K562 (cell line): ENCODE data around the gene VPS13D. TPM values are rescaled to one million over a fixed set of nuclear protein-coding genes. Genes with fewer than 3 reads are reported as not detected.
A peak's percentile ranks its signal among the peaks of the same experiment; 100 is the strongest.

Experiments
- BHLHE40 ChIP-seq: IDR thresholded peaks from 2 replicates; pipeline ENCODE4 v1.6.1; 2011; ENCODE audit warnings: low read length, improper control_type of control experiment
- CBFA2T2 ChIP-seq: fragments of 450-650 bp; conservative IDR thresholded peaks from 2 replicates; pipeline ENCODE4 v1.6.1; 2017; ENCODE audit warnings: mild to moderate bottlenecking
- ELF1 ChIP-seq: fragments of 200-800 bp; sonication (Bioruptor generic); IDR thresholded peaks from 2 replicates; pipeline ENCODE4 v1.6.1; 2016; ENCODE audit warnings: missing genetic modification characterization, missing compliant biosample characterization
- ELF4 ChIP-seq: fragments of 450-650 bp; formaldehyde crosslinking; IDR thresholded peaks from 2 replicates; pipeline ENCODE4 v1.4.0; 2022; ENCODE audit warnings: missing genetic modification characterization
- HDAC3 ChIP-seq: fragments of 450-650 bp; IDR thresholded peaks from 2 replicates; pipeline ENCODE4 v1.6.1; 2018; ENCODE audit warnings: borderline replicate concordance, mild to moderate bottlenecking, moderate library complexity; ENCODE audit not compliant: partially characterized antibody
- JUNB ChIP-seq: fragments of 450-650 bp; formaldehyde crosslinking; conservative IDR thresholded peaks from 2 replicates; pipeline ENCODE4 v1.4.0; 2020; ENCODE audit warnings: mild to moderate bottlenecking
- KHSRP ChIP-seq: fragments of 450-650 bp; IDR thresholded peaks from 2 replicates; pipeline ENCODE4 v1.6.1; 2017
- MAFG ChIP-seq: fragments of 450-650 bp; conservative IDR thresholded peaks from 2 replicates; pipeline ENCODE4 v1.6.1; 2016; ENCODE audit warnings: missing genetic modification characterization, missing compliant biosample characterization
- MAZ ChIP-seq, 2 experiments: fragments of 450-650 bp in 1 of 2; sonication (generic) in 1 of 2; formaldehyde crosslinking; IDR thresholded peaks in 1 of 2; conservative IDR thresholded peaks in 1 of 2; 2 replicates each; pipeline versions ENCODE4 v1.4.0 to v1.5.0; 2020; ENCODE audit warnings: mild to moderate bottlenecking in 1 of 2, missing genetic modification reagents in 1 of 2
- MTA1 ChIP-seq: fragments of 450-650 bp; IDR thresholded peaks from 2 replicates; pipeline ENCODE4 v1.6.1; 2017; ENCODE audit warnings: borderline replicate concordance
- OTX1 ChIP-seq: fragments of 450-650 bp; formaldehyde crosslinking; IDR thresholded peaks from 2 replicates; pipeline ENCODE4 v1.4.0; 2022; ENCODE audit warnings: mild to moderate bottlenecking
- RBM15 ChIP-seq: fragments of 200-400 bp; formaldehyde crosslinking; IDR thresholded peaks from 2 replicates; pipeline ENCODE4 v1.6.1; 2018; ENCODE audit warnings: mild to moderate bottlenecking, low read length, moderate library complexity; ENCODE audit not compliant: insufficient read depth
- RNF2 ChIP-seq: sonication (generic); IDR thresholded peaks from 2 replicates; pipeline ENCODE4 v1.6.1; 2016
- SIX5 ChIP-seq, 2 experiments: IDR thresholded peaks; 2 replicates each; pipeline ENCODE4 v1.6.1; 2011; ENCODE audit warnings: low read length in 2 of 2, borderline replicate concordance in 1 of 2, low read depth in 1 of 2, mild to moderate bottlenecking in 1 of 2, moderate library complexity in 1 of 2; ENCODE audit not compliant: insufficient read depth in 1 of 2
- SMARCE1 ChIP-seq: fragments of 450-650 bp; IDR thresholded peaks from 2 replicates; pipeline ENCODE4 v1.7.1; 2016; ENCODE audit warnings: mild to moderate bottlenecking
- ZNF644 ChIP-seq: fragments of 200-800 bp; sonication (Bioruptor generic); IDR thresholded peaks from 2 replicates; pipeline ENCODE4 v1.6.1; 2016; ENCODE audit warnings: low read depth, missing genetic modification characterization, missing compliant biosample characterization
- polyA plus RNA-seq, 8 experiments: library from polyadenylated mRNA; depleted of rRNA in 4 of 8; stranded (reverse) in 5 of 8; unstranded in 3 of 8; fragments of >200 nt; fragmentation: Nextera tagmentation in 2 of 8; fragmentation: Illumina TruSeq in 1 of 8; extraction: Ambion mirVana in 2 of 8; extraction: Trizol in 1 of 8; gene quantifications; 2 replicates each; pipeline versions ENCODE4 v1.2.1 to v1.2.3, GENCODE V29; 2011 to 2014; ENCODE audit warnings: inconsistent platforms in 1 of 8, missing spikeins in 1 of 8
- total RNA-seq, 7 experiments: library from RNA; depleted of rRNA in 6 of 7; stranded (reverse); fragments of >200 nt in 6 of 7; fragmentation: Illumina TruSeq in 2 of 7; extraction: Trizol in 2 of 7; gene quantifications; 2 replicates each; pipeline versions ENCODE4 v1.2.1 to v1.2.3, GENCODE V29; 2011 to 2021; ENCODE audit warnings: low replicate concordance in 1 of 7
- TF ChIP-seq, protein P1 (sequence below): fragments of 450-650 bp; IDR thresholded peaks from 2 replicates; pipeline ENCODE4 v1.6.1; 2014; ENCODE audit warnings: low read depth, mild to moderate bottlenecking, moderate library complexity, borderline replicate concordance
- TF ChIP-seq, protein P2 (sequence below): sonication (generic); formaldehyde crosslinking; IDR thresholded peaks from 2 replicates; pipeline ENCODE4 v1.5.0; 2020; ENCODE audit warnings: missing genetic modification reagents
- TF ChIP-seq, protein P3 (sequence below): fragments of 450-650 bp; IDR thresholded peaks from 2 replicates; pipeline ENCODE4 v1.6.1; 2018; ENCODE audit warnings: mild to moderate bottlenecking, low read depth; ENCODE audit not compliant: partially characterized antibody
- TF ChIP-seq, protein P4 (sequence below): sonication (generic); formaldehyde crosslinking; IDR thresholded peaks from 2 replicates; pipeline ENCODE4 v1.8.1; 2023; ENCODE audit warnings: mild to moderate bottlenecking, missing genetic modification reagents
- TF ChIP-seq, protein P5 (sequence below): fragments of 450-650 bp; conservative IDR thresholded peaks from 2 replicates; pipeline ENCODE4 v1.6.1; 2016; ENCODE audit warnings: missing genetic modification characterization, low read depth, mild to moderate bottlenecking, missing compliant biosample characterization, moderate library complexity

Gene VPS13D
- total and polyA plus RNA-seq, 9 of the 15 experiments (the other 6 are each of a cell fraction or from before 2014, with no cell fraction given), result 6.1 to 51.5 (median 38.5) TPM

DNA sequence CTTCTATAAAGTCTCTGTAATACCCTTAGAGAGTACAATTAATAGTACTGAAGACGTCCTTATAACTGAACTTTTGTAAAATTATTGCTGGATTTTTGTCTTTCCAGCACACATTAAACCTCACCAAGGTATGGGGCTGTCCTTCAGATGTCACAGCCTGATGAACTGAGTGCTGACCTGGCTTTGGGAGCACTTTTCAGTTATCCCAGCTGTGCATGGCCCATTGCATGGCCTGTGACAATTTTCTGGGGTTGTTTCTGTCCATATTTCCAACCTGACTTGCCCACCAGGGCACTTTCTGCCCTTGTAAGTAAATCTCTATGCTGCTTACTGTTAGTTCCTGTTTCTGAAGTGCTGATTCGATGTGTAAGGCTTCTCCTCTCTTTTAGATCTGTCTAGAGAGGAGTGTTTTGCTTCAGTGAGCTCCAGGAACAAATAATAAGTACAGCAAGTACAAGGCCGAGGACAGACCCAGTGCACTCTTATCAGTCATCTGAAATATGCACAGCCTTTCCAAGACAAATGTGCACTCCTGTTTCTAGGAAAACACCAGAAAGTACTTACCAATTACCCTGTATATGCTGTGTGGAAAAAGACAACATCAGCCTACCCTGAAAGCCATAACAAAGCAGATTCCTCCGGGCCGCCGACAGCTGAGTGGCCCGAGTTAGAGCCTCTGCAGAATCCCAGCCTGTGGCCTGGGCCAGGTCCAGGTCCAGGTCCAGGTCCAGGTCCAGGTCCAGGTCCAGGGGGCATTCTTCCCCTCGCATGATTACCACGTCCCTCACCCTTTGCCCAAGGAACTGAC lies 266.5 kb downstream of the VPS13D start (continued):
- TF ChIP-seq, protein P1, sequence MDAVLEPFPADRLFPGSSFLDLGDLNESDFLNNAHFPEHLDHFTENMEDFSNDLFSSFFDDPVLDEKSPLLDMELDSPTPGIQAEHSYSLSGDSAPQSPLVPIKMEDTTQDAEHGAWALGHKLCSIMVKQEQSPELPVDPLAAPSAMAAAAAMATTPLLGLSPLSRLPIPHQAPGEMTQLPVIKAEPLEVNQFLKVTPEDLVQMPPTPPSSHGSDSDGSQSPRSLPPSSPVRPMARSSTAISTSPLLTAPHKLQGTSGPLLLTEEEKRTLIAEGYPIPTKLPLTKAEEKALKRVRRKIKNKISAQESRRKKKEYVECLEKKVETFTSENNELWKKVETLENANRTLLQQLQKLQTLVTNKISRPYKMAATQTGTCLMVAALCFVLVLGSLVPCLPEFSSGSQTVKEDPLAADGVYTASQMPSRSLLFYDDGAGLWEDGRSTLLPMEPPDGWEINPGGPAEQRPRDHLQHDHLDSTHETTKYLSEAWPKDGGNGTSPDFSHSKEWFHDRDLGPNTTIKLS, result no peak
- no peak for TF ChIP-seq ELF4
- no peak for TF ChIP-seq ELF1
- TF ChIP-seq CBFA2T2, result no peak
- no peak for TF ChIP-seq KHSRP
- 0 out of 2 replicates have a peak, but pooled peaks have one; percentile 20 for TF ChIP-seq MTA1
- no peak for TF ChIP-seq JUNB (CRISPR knock-in tag)
- peak; percentile 45 for TF ChIP-seq HDAC3
- TF ChIP-seq SIX5 (IDR thresholded peaks at IDR 0.05; ENCODE audit: borderline replicate concordance in 1 of 2, insufficient read depth in 1 of 2, low read depth in 1 of 2, low read length in 2 of 2), result no peak
- TF ChIP-seq, protein P2, sequence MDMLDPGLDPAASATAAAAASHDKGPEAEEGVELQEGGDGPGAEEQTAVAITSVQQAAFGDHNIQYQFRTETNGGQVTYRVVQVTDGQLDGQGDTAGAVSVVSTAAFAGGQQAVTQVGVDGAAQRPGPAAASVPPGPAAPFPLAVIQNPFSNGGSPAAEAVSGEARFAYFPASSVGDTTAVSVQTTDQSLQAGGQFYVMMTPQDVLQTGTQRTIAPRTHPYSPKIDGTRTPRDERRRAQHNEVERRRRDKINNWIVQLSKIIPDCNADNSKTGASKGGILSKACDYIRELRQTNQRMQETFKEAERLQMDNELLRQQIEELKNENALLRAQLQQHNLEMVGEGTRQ, result no peak
- no peak for TF ChIP-seq RBM15
- TF ChIP-seq BHLHE40, result no peak
- TF ChIP-seq MAFG (tag), result no peak
- TF ChIP-seq, protein P3, sequence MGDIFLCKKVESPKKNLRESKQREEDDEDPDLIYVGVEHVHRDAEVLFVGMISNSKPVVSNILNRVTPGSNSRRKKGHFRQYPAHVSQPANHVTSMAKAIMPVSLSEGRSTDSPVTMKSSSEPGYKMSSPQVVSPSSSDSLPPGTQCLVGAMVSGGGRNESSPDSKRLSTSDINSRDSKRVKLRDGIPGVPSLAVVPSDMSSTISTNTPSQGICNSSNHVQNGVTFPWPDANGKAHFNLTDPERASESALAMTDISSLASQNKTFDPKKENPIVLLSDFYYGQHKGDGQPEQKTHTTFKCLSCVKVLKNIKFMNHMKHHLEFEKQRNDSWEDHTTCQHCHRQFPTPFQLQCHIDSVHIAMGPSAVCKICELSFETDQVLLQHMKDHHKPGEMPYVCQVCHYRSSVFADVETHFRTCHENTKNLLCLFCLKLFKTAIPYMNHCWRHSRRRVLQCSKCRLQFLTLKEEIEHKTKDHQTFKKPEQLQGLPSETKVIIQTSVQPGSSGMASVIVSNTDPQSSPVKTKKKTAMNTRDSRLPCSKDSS, result no peak
- TF ChIP-seq RNF2, result 0 out of 2 replicates have a peak, but pooled peaks have one; percentile 10
- TF ChIP-seq OTX1 (CRISPR knock-in tag), result no peak
- TF ChIP-seq, protein P4, sequence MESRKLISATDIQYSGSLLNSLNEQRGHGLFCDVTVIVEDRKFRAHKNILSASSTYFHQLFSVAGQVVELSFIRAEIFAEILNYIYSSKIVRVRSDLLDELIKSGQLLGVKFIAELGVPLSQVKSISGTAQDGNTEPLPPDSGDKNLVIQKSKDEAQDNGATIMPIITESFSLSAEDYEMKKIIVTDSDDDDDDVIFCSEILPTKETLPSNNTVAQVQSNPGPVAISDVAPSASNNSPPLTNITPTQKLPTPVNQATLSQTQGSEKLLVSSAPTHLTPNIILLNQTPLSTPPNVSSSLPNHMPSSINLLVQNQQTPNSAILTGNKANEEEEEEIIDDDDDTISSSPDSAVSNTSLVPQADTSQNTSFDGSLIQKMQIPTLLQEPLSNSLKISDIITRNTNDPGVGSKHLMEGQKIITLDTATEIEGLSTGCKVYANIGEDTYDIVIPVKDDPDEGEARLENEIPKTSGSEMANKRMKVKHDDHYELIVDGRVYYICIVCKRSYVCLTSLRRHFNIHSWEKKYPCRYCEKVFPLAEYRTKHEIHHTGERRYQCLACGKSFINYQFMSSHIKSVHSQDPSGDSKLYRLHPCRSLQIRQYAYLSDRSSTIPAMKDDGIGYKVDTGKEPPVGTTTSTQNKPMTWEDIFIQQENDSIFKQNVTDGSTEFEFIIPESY (CRISPR knock-in tag), result no peak
- peak; percentile 44; the same call in 1 of the 2 replicates for TF ChIP-seq SMARCE1
- no peak for TF ChIP-seq MAZ (CRISPR knock-in tag; conservative IDR thresholded peaks at IDR 0.05 in 1 of 2, IDR thresholded peaks at IDR 0.05 in 1 of 2)
- no peak for TF ChIP-seq ZNF644 (tag)
- TF ChIP-seq, protein P5, sequence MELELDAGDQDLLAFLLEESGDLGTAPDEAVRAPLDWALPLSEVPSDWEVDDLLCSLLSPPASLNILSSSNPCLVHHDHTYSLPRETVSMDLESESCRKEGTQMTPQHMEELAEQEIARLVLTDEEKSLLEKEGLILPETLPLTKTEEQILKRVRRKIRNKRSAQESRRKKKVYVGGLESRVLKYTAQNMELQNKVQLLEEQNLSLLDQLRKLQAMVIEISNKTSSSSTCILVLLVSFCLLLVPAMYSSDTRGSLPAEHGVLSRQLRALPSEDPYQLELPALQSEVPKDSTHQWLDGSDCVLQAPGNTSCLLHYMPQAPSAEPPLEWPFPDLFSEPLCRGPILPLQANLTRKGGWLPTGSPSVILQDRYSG, result no peak
